HG03039 (cell line): Measurements from ENCODE around the gene NDRG3.
"Not testable (repeated sequence)": the region's sequence is repeated elsewhere in the genome, so short reads cannot be mapped to it uniquely, and the experiment has no call there.

Experiments used
- ATAC-seq: cut with Tn5 transposase; IDR thresholded peaks from one replicate; pipeline ENCODE4 v1.9.1; 2021; ENCODE audit warnings: mild to moderate bottlenecking, moderate library complexity; ENCODE audit not compliant: unreplicated experiment

Gene NDRG3

DNA sequence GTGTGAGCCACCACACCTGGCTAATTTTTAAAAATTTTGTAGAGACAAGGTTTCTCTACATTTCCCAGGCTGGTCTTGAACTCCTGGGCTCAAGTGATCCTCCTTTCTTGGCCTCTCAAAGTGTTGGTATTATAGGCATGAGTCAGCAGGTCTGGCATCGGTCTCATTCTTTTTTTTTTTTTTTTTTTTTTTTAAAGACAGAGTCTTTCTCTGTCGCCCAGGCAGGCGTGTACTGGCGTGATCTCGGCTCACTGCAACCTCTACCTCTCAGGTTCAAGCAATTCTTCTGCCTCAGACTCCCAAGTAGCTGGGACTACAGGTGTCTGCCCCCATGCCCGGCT, 137.5 kb downstream of the NDRG3 start:
- ATAC-seq: not testable (repeated sequence)

DNA sequence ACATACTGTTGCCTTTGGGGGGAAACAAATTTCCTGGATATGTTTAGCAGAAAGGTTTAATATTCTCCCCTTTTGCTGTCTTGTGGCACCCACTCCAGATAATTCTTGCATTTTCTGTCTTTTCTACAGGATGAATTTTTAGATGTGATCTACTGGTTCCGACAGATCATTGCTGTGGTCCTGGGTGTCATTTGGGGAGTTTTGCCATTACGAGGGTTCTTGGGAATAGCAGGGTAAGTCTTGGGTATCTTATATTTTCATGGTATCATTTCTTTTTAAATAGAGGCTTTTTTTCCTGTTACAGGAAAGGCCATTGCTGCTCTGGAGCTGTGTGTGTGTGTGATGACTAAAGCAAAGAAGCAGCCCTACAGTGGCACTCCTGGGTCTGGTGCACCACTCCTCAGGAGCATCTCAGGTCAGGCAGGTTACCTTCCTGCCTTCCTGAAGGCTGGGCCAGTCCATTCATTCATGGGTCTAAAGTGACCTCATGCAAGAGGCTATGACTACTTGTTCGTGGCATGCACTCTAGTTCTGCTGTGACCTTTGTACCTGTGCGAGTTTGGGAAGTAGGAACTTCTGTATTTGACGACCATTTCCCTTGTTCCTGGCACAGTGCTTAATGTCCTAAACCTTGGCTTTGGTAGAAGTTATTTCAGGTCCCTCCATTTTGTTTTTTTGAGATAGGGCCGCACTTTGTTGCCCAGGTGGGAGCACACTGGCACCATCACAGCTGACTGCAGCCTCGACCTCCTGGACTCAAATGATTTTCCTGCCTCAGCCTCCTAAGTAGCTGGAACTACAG, 138.1 kb downstream of the NDRG3 start:
- no peak for ATAC-seq

DNA sequence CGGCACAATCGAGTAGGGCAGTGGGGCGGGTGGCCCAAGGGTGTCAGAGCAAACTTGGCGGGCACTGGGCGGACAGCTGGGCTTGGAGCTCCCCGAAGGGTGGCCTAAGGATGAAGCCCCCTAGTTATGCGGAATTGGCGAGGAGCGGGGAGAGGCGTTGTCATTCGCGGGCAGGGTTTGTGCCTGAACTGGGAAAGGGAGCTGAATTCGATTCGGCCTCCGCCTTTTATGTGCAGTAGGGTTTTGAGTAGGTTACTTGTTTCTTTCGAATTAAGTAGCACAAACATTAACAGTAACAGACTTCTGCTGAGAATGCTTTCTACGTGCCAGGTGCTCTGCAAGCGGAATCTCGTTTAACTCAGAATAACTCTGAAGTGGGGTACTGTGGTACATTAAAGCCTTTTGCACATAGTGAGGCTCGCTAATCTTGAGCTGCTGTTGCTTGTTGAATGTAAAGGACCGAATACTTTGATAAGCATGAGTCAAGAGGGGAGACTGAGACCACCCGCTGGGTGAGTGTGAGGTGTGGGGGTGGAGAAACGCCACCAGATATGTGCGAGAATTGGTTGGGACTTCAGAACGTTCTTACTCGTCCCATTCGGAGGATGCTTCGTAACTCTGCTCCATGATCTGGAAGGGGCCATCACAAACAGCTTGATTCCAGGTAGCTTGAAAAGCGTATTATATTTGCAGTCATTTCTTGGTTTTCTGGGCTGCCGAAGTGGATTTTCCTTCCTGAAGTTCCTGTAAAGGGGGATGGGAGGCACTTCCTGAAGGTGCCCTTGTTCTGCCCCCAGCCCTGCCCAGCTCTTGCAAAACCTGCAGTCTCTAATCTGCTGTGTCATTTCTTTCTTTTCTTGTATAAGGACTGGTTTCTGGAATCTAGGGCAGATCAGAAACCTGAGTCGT, 139.5 kb downstream of the NDRG3 start:
- no peak for ATAC-seq

DNA sequence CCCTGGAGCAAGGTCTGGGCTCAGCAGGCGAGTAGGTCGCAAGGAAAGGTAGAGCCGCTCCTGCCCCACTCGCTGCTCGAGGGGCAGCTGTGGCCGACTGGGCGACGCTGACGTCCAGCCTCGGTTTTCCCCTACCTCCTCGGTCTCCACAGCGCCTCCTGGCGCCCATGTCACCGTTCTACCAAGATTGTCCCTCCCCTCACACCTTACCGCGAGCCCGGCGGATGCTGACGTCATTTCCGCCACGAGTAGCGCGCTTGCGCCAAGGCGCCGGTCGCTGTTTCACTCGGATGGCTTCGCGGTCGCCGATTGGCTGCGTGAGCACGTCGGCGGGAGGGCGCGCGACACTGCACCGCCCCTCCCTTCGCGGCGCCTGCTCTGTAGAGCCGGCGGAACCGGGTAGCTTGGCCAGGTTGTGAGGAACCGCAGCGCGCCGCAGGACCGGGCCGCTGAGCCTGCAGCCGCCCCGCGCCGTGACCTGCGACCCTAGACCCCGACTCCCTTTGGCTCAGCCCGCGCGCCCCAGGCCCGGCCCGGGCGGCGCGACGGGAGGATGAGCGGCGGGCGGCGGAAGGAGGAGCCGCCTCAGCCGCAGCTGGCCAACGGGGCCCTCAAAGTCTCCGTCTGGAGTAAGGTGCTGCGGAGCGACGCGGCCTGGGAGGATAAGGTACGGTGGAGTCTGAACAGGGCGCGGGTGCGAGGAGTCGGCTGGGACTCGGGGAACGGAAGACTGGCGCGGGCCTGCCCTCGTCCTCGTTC, 140.3 kb downstream of the NDRG3 start, which contains the start of gene RAB5IF:
Gene RAB5IF (plus strand): TSS at position 381 of the 759 bp plus-strand sequence. CDS start 173 bp downstream, at position 554.
- ATAC-seq: peak; percentile 89

DNA sequence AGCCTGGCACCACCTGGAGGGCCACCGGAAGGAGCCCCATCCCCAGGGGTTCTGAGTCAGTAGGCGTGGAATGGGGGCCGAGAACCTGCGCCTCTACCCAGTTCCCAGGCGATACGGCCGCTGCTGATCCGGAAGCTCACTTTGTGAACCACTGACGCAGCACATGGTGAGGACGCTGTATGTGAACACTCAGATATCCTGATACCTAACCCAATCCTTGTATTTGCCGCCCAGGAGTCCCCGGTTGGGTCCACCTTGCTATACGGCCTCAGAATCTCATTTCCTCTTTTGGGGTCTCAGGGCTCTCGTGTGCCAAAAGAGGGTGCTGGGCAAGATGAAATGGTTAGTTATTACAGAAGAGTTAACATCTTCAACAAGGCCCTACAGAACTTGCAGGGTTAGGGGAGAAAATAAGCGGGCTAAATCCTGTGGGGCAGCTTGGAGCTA, 140.9 kb downstream of the NDRG3 start:
- peak; percentile 20 for ATAC-seq
